ENCODE results near the gene APOL1. TPM values are rescaled to one million over a fixed set of nuclear protein-coding genes. Genes with fewer than 3 reads are reported as not detected.

APOL1 gene
- total RNA-seq, 1 experiment from 2014 or later = 33.0 TPM

GRCh38 chr22:36257308-36257707 is 4.4 kb downstream of the APOL1 start:
- intact Hi-C loops (cut with micrococcal nuclease; ENCODE audit: unreplicated experiment) = no loop called here
- Histone ChIP-seq H4K20me1 (ENCODE audit: insufficient read depth) (no peaks in the 10 kb centered on the region), H3K9me2 (ENCODE audit: insufficient read depth) (no peaks in the 10 kb centered on the region), H3K27me3 (ENCODE audit: insufficient read depth, low read depth) (no peaks in the 10 kb centered on the region), H3K36me3 (ENCODE audit: low read depth) (no peaks in the 10 kb centered on the region), H3K4me3 (no peak overlapping the region), H3F3A (ENCODE audit: insufficient read depth, low read depth) (0 out of 2 replicates have a peak, but pooled peaks cover 3% of the 10 kb centered on the region), H3K4me1 (replicated peaks; ENCODE audit: insufficient read depth) (no peaks in the 10 kb centered on the region), H3K9me3 (ENCODE audit: insufficient read depth, low read depth) (no peaks in the 10 kb centered on the region), H2AFZ (no peak overlapping the region), H3K4me2 (no peak overlapping the region), H3K79me2 (ENCODE audit: low read depth) (no peaks in the 10 kb centered on the region), H3K27ac (no peak overlapping the region)
- TF ChIP-seq EZH2 (IDR thresholded peaks at IDR 0.05; ENCODE audit: low read depth) = no peak
- no peak for TF ChIP-seq CTCF (conservative IDR thresholded peaks at IDR 0.05)
- ChIA-PET CTCF (no interaction called here), POLR2A (ENCODE audit: unreplicated experiment) (no interaction called here)
- no peak for DNase-seq
- BruUV-seq (replicated peaks) = no TSS peak

- H4K20me1 ChIP-seq (ENCODE audit: insufficient read depth) = no peaks in the 10 kb centered on the region
- ChIA-PET CTCF (interaction anchor here (0.6 kb wide), 1 partner anchor 224 kb away, joined by 13 read pairs; the partner anchor contains the start of gene TXN2), POLR2A (ENCODE audit: unreplicated experiment) (no interaction called here)
- H3K27ac ChIP-seq = no peak overlapping the region
- H3K4me2 ChIP-seq = no peak overlapping the region
- intact Hi-C loops (cut with micrococcal nuclease; ENCODE audit: unreplicated experiment) = no loop called here
- no peak for TF ChIP-seq EZH2 (IDR thresholded peaks at IDR 0.05; ENCODE audit: low read depth)
- no peak for TF ChIP-seq CTCF (conservative IDR thresholded peaks at IDR 0.05)
- no peak overlapping the region for H3K4me3 ChIP-seq
- no peaks in the 10 kb centered on the region for H3K4me1 ChIP-seq (replicated peaks; ENCODE audit: insufficient read depth)
- no peaks in the 10 kb centered on the region for H3K36me3 ChIP-seq (ENCODE audit: low read depth)
- no peaks in the 10 kb centered on the region for H3K27me3 ChIP-seq (ENCODE audit: insufficient read depth, low read depth)
- no peaks in the 10 kb centered on the region for H3K79me2 ChIP-seq (ENCODE audit: low read depth)
- 0 out of 2 replicates have a peak, but pooled peaks cover 3% of the 10 kb centered on the region for H3F3A ChIP-seq (ENCODE audit: insufficient read depth, low read depth)
- BruUV-seq (replicated peaks) = no TSS peak
- DNase-seq = no peak
- H2AFZ ChIP-seq = no peak overlapping the region
- no peaks in the 10 kb centered on the region for H3K9me2 ChIP-seq (ENCODE audit: insufficient read depth)
- no peaks in the 10 kb centered on the region for H3K9me3 ChIP-seq (ENCODE audit: insufficient read depth, low read depth)
Observed at GRCh38 chr22:36257948-36258670, 5.2 kb downstream of the APOL1 start.

- BruUV-seq (replicated peaks) = no TSS peak
- 0 out of 2 replicates have a peak, but pooled peaks cover 3% of the 10 kb centered on the region for H3F3A ChIP-seq (ENCODE audit: insufficient read depth, low read depth)
- no peak overlapping the region for H3K4me2 ChIP-seq
- H3K27me3 ChIP-seq (ENCODE audit: insufficient read depth, low read depth) = no peaks in the 10 kb centered on the region
- no peak for TF ChIP-seq CTCF (conservative IDR thresholded peaks at IDR 0.05)
- no peak for TF ChIP-seq EZH2 (IDR thresholded peaks at IDR 0.05; ENCODE audit: low read depth)
- CTCF ChIA-PET = no interaction called here
- no peaks in the 10 kb centered on the region for H3K4me1 ChIP-seq (replicated peaks; ENCODE audit: insufficient read depth)
- POLR2A ChIA-PET (ENCODE audit: unreplicated experiment) = no interaction called here
- no peak overlapping the region for H3K27ac ChIP-seq
- DNase-seq = no peak
- H3K9me3 ChIP-seq (ENCODE audit: insufficient read depth, low read depth) = no peaks in the 10 kb centered on the region
- no peak overlapping the region for H2AFZ ChIP-seq
- no peaks in the 10 kb centered on the region for H3K36me3 ChIP-seq (ENCODE audit: low read depth)
- no peaks in the 10 kb centered on the region for H3K9me2 ChIP-seq (ENCODE audit: insufficient read depth)
- no peaks in the 10 kb centered on the region for H3K79me2 ChIP-seq (ENCODE audit: low read depth)
- H4K20me1 ChIP-seq (ENCODE audit: insufficient read depth) = no peaks in the 10 kb centered on the region
- intact Hi-C loops (cut with micrococcal nuclease; ENCODE audit: unreplicated experiment) = no loop called here
- H3K4me3 ChIP-seq = no peak overlapping the region
Observed at GRCh38 chr22:36258701-36259614, 6.0 kb downstream of the APOL1 start.

Measured in PC-9 (cell line).